Measurements from ENCODE around the gene PLA2G4D.

The PLA2G4D gene

GRCh38 chr15:42072141-42072685 lies 22.1 kb downstream of the PLA2G4D start:
- DNase-seq (ENCODE audit: low read depth in 2 of 3, low spot score in 2 of 3), result no peak

- no peak for DNase-seq (ENCODE audit: low read depth in 2 of 3, low spot score in 2 of 3)
Observed at GRCh38 chr15:42071717-42072116, 22.6 kb downstream of the PLA2G4D start.

- no peak for DNase-seq (ENCODE audit: low read depth in 2 of 3, low spot score in 2 of 3)
Observed at GRCh38 chr15:42070976-42071350, 23.4 kb downstream of the PLA2G4D start.

- DNase-seq (ENCODE audit: low read depth in 2 of 3, low spot score in 2 of 3), result no peak
Observed at GRCh38 chr15:42070279-42070975, 23.9 kb downstream of the PLA2G4D start.

GRCh38 chr15:42069496-42070278 lies 24.7 kb downstream of the PLA2G4D start:
- no peak for DNase-seq (ENCODE audit: low read depth in 2 of 3, low spot score in 2 of 3)

- DNase-seq (ENCODE audit: low read depth in 2 of 3, low spot score in 2 of 3), result no peak
Observed at GRCh38 chr15:42069025-42069424, 25.3 kb downstream of the PLA2G4D start.

GRCh38 chr15:42068601-42069000 lies 25.8 kb downstream of the PLA2G4D start:
- no peak for DNase-seq (ENCODE audit: low read depth in 2 of 3, low spot score in 2 of 3)

- DNase-seq (ENCODE audit: low read depth in 2 of 3, low spot score in 2 of 3), result no peak
Observed at GRCh38 chr15:42066764-42067415, 27.5 kb downstream of the PLA2G4D start.

GRCh38 chr15:42065468-42065867 lies 28.9 kb downstream of the PLA2G4D start:
- DNase-seq (ENCODE audit: low read depth in 2 of 3, low spot score in 2 of 3), result no peak

GRCh38 chr15:42065033-42065432 lies 29.3 kb downstream of the PLA2G4D start:
- no peak for DNase-seq (ENCODE audit: low read depth in 2 of 3, low spot score in 2 of 3)

GRCh38 chr15:42064271-42064670 lies 30.1 kb downstream of the PLA2G4D start:
- no peak for DNase-seq (ENCODE audit: low read depth in 2 of 3, low spot score in 2 of 3)

GRCh38 chr15:42063122-42063848 lies 31.1 kb downstream of the PLA2G4D start:
- DNase-seq (ENCODE audit: low read depth in 2 of 3, low spot score in 2 of 3), result no peak

GRCh38 chr15:42062284-42062806 lies 32.0 kb downstream of the PLA2G4D start:
- no peak for DNase-seq (ENCODE audit: low read depth in 2 of 3, low spot score in 2 of 3)

GRCh38 chr15:42060797-42061196 lies 33.6 kb downstream of the PLA2G4D start:
- no peak for DNase-seq (ENCODE audit: low read depth in 2 of 3, low spot score in 2 of 3)

- no peak for DNase-seq (ENCODE audit: low read depth in 2 of 3, low spot score in 2 of 3)
Observed at GRCh38 chr15:42060477-42060763, 33.9 kb downstream of the PLA2G4D start.

GRCh38 chr15:42059661-42060476 lies 34.5 kb downstream of the PLA2G4D start:
- DNase-seq (ENCODE audit: low read depth in 2 of 3, low spot score in 2 of 3), result peak in 2 of 3 experiments; percentile 57 to 64

- no peak for DNase-seq (ENCODE audit: low read depth in 2 of 3, low spot score in 2 of 3)
Observed at GRCh38 chr15:42058791-42059190, 35.6 kb downstream of the PLA2G4D start.

- DNase-seq (ENCODE audit: low read depth in 2 of 3, low spot score in 2 of 3), result no peak
Observed at GRCh38 chr15:42057799-42058646, 36.3 kb downstream of the PLA2G4D start.

Data from activated CD8-positive, alpha-beta memory T cell treated with anti-CD3 and anti-CD28 coated beads for 48 hours (primary cell).